Measurements from ENCODE around the gene IDNK. TPM values are rescaled to one million over a fixed set of nuclear protein-coding genes. Genes with fewer than 3 reads are reported as not detected.

The IDNK gene
- total and polyA plus RNA-seq, 2 of the 8 experiments (the other 6 are each of a cell fraction or from before 2014, with no cell fraction given): 0.29 to 0.48 TPM

- H3K27me3 ChIP-seq (replicated peaks in 1 of 4; ENCODE audit: control insufficient read depth in 3 of 4, extremely low read depth in 1 of 4, insufficient read depth in 3 of 4, low read length in 3 of 4): no peaks in the 10 kb centered on the region
- no peak overlapping the region for H4K8ac ChIP-seq (ENCODE audit: extremely low read depth, insufficient read depth, low read length)
- DNase-seq (ENCODE audit: low read depth in 1 of 2, low spot score in 2 of 2): no peak
- H3K27ac ChIP-seq (ENCODE audit: low read depth, low read length): no peak overlapping the region
- no peak overlapping the region for H3K9ac ChIP-seq (replicated peaks in 1 of 4; ENCODE audit: extremely low read depth in 1 of 4, low read depth in 3 of 4, low read length in 3 of 4)
- peaks cover 0 to 8% of the 10 kb centered on the region in 2 experiments; a peak in 2 of 4 replicates for H3K79me2 ChIP-seq (ENCODE audit: control insufficient read depth in 1 of 2, insufficient read depth in 2 of 2, low read length in 2 of 2)
- no peak overlapping the region for H2BK15ac ChIP-seq (ENCODE audit: low read length)
- H2BK5ac ChIP-seq (ENCODE audit: low read depth, low read length): no peak overlapping the region
- no peaks in the 10 kb centered on the region for H3K23me2 ChIP-seq (ENCODE audit: low read depth, low read length)
- H4K91ac ChIP-seq (replicated peaks; ENCODE audit: insufficient read length, low read length): no peak overlapping the region
- no peaks in the 10 kb centered on the region for H3K4me1 ChIP-seq (replicated peaks in 1 of 4; ENCODE audit: control insufficient read depth in 3 of 4, insufficient read depth in 4 of 4, low read length in 3 of 4)
- H2BK20ac ChIP-seq (ENCODE audit: low read length): no peak overlapping the region
- H2BK12ac ChIP-seq (ENCODE audit: low read depth, low read length): no peak overlapping the region
- no peak overlapping the region for H2AFZ ChIP-seq (ENCODE audit: low read length)
- H3K14ac ChIP-seq (ENCODE audit: insufficient read length): no peak overlapping the region
- no peak overlapping the region for H2BK120ac ChIP-seq (replicated peaks; ENCODE audit: low read depth, low read length)
- H2AK5ac ChIP-seq (ENCODE audit: low read depth, low read length): no peak overlapping the region
- no peak overlapping the region for H3K4me3 ChIP-seq (ENCODE audit: extremely low read depth in 1 of 4, insufficient read depth in 2 of 4, low read depth in 3 of 4, low read length in 4 of 4)
- H3K18ac ChIP-seq (ENCODE audit: extremely low read depth, low read length): no peak overlapping the region
- ChIA-PET CTCF (ENCODE audit: partially characterized antibody) (no interaction called here), POLR2A (ENCODE audit: partially characterized antibody) (interaction anchor here (1.0 kb wide), 1 partner anchor 37 kb away, joined by 7 read pairs; the partner anchor contains the start of gene UBQLN1)
- no peak overlapping the region for H3K56ac ChIP-seq (replicated peaks; ENCODE audit: insufficient read length, low read depth, low read length)
- H3K79me1 ChIP-seq (ENCODE audit: low read depth, low read length): no peaks in the 10 kb centered on the region; the same call in 1 of the 2 replicates
- 93% methylated on average over 5 of the region's 5 CpGs; no CpG with 5 or more reads in 1 of the 2 experiments for WGBS, 2 experiments (ENCODE audit: extremely low coverage in 1 of 2, insufficient coverage in 1 of 2, insufficient read length in 1 of 2, insufficient replicate concordance in 2 of 2, low coverage in 1 of 2, low lambda C conversion rate in 2 of 2, missing lambda C conversion rate in 1 of 2)
- H3K23ac ChIP-seq (ENCODE audit: insufficient read length): no peak overlapping the region
- H4K5ac ChIP-seq (ENCODE audit: insufficient read length, low read depth, low read length): no peak overlapping the region
- peaks cover 4 to 5% of the 10 kb centered on the region in 2 experiments for H4K20me1 ChIP-seq (replicated peaks in 1 of 2; ENCODE audit: control insufficient read depth in 1 of 2, insufficient read depth in 2 of 2, low read length in 2 of 2)
- H3K4me2 ChIP-seq (ENCODE audit: insufficient read depth in 1 of 2, low read depth in 2 of 2, low read length in 2 of 2): no peak overlapping the region
- TF ChIP-seq JUN (IDR thresholded peaks at IDR 0.05; ENCODE audit: low read depth, low read length) (no peak), SP1 (IDR thresholded peaks at IDR 0.05; ENCODE audit: low read depth, low read length) (no peak), HDAC2 (IDR thresholded peaks at IDR 0.05; ENCODE audit: borderline replicate concordance in 1 of 2, low read depth in 2 of 2, low read length in 2 of 2) (no peak), SIX5 (IDR thresholded peaks at IDR 0.05; ENCODE audit: low read depth, low read length) (no peak)
- H3K9me3 ChIP-seq (ENCODE audit: insufficient read depth in 2 of 2, low read depth in 1 of 2, low read length in 1 of 2): no peaks in the 10 kb centered on the region
- no peak overlapping the region for H3K4ac ChIP-seq (replicated peaks; ENCODE audit: insufficient read length, low read depth, low read length)
- peaks cover 2 to 44% (median 22%) of the 10 kb centered on the region in 4 experiments; a peak in 6 of 8 replicates for H3K36me3 ChIP-seq (ENCODE audit: control insufficient read depth in 2 of 4, insufficient read depth in 4 of 4, low read length in 3 of 4)
- no peak for FAIRE-seq
Observed at GRCh38 chr9:83670381-83670780, 47.4 kb downstream of the IDNK start.

Measured in H1 (cell line).